Upper lobe of right lung (tissue), 1 donor: Measurements from ENCODE around the gene FSD2. TPM values are rescaled to one million over a fixed set of nuclear protein-coding genes. Genes with fewer than 3 reads are reported as not detected.

ENCODE experiments used
- ATAC-seq: fragments of 200-7000 bp; cut with Tn5 transposase; one replicate; pipeline ENCODE4 v1.9.1; 2020; ENCODE audit warnings: mild to moderate bottlenecking, moderate library complexity
- DNase-seq: peaks from one replicate; pipeline ENCODE4 v3.0.0-alpha.2; 2020
- H3K27ac ChIP-seq: fragments of 200-600 bp; one replicate; pipeline ENCODE4 v1.8.0; 2022
- H3K27me3 ChIP-seq: fragments of 200-600 bp; one replicate; pipeline ENCODE4 v1.8.0; 2022; ENCODE audit warnings: mild to moderate bottlenecking
- H3K36me3 ChIP-seq: fragments of 200-600 bp; one replicate; pipeline ENCODE4 v1.8.0; 2022
- H3K4me1 ChIP-seq: fragments of 200-600 bp; one replicate; pipeline ENCODE4 v1.8.0; 2022
- H3K4me3 ChIP-seq: fragments of 200-600 bp; one replicate; pipeline ENCODE4 v1.8.0; 2022; ENCODE audit warnings: mild to moderate bottlenecking
- H3K9me3 ChIP-seq: fragments of 200-600 bp; one replicate; pipeline ENCODE4 v1.8.0; 2022
- intact Hi-C: fragments of 100-400 bp; cut with DNase I; formaldehyde crosslinking; loops from one replicate; pipeline ENCODE4 v1.11.0; 2022
- total RNA-seq: library from RNA; stranded (reverse); fragmentation: NEBNext Ultra II Directional; extraction: Animal tissue kit (Norgen Biotek cat#: 25700); gene quantifications from one replicate; pipeline ENCODE4 v1.2.1, GENCODE V29; 2021
- TF ChIP-seq, protein P1 (sequence below): fragments of 200-600 bp; IDR thresholded peaks from one replicate; pipeline ENCODE4 v1.8.0; 2022; ENCODE audit warnings: antibody characterized with exemption
- donor health status: DM: no; HTN: yes; CAD: no; lungs with severe emphysema.

FSD2 gene
- total RNA-seq, 1 donor from 2014 or later: not detected

DNA sequence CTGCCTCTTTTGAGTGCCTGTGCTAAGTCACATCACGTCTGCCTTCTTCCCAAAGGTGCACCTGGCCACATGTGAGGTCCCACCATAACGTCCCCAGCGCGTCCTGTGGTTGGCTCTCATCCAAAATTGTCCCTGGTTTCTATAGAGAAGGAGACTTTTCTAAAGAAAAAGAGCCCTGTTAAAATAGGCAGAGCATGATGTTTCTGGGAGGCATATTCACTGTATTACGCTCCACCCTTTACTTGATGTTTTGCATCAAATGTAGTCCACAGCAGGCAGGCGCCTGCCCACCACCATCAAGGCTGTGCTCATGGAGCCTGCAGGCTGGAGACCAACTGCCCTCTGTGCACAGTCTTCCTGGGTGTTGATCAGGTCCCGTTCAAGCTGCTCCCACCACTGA is 39.8 kb upstream of the FSD2 start:
- no peaks in the 10 kb centered on the region for H3K9me3 ChIP-seq
- H3K4me1 ChIP-seq: peaks cover 4% of the 10 kb centered on the region
- no peak for DNase-seq
- no peaks in the 10 kb centered on the region for H3K36me3 ChIP-seq
- no peak overlapping the region for H3K4me3 ChIP-seq
- no peaks in the 10 kb centered on the region for H3K27me3 ChIP-seq
- no peak overlapping the region for H3K27ac ChIP-seq
- intact Hi-C loops: no loop called here
- no peak for ATAC-seq
- TF ChIP-seq, protein P1, sequence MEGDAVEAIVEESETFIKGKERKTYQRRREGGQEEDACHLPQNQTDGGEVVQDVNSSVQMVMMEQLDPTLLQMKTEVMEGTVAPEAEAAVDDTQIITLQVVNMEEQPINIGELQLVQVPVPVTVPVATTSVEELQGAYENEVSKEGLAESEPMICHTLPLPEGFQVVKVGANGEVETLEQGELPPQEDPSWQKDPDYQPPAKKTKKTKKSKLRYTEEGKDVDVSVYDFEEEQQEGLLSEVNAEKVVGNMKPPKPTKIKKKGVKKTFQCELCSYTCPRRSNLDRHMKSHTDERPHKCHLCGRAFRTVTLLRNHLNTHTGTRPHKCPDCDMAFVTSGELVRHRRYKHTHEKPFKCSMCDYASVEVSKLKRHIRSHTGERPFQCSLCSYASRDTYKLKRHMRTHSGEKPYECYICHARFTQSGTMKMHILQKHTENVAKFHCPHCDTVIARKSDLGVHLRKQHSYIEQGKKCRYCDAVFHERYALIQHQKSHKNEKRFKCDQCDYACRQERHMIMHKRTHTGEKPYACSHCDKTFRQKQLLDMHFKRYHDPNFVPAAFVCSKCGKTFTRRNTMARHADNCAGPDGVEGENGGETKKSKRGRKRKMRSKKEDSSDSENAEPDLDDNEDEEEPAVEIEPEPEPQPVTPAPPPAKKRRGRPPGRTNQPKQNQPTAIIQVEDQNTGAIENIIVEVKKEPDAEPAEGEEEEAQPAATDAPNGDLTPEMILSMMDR: no peak

DNA sequence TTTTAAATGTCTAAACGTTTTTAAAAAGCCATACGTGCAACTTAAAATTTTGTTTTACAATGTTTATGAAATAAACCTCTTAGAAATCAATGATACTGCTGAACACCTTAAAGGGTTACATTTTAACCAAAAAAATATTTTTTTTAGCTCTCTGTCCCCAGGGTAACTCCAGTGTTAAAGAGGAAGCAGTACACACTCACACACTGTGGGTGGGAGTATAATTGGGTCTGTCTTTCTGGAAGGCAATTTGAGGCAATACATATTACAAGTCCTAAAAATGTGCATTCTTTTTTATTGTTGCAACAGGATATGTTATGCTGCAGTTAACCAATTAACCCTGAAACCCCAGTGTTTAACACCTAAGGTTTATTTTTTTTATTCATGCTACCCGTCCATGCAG is 37.7 kb upstream of the FSD2 start:
- no peaks in the 10 kb centered on the region for H3K4me1 ChIP-seq
- no peak for DNase-seq
- no peak overlapping the region for H3K4me3 ChIP-seq
- H3K36me3 ChIP-seq: no peaks in the 10 kb centered on the region
- no peak overlapping the region for H3K27ac ChIP-seq
- intact Hi-C loops: loop anchor here (5.0 kb wide), 1 partner anchor 149 kb away; no protein-coding TSS in a partner anchor
- TF ChIP-seq, protein P1: no peak
- ATAC-seq: no peak
- no peaks in the 10 kb centered on the region for H3K27me3 ChIP-seq
- no peaks in the 10 kb centered on the region for H3K9me3 ChIP-seq

DNA sequence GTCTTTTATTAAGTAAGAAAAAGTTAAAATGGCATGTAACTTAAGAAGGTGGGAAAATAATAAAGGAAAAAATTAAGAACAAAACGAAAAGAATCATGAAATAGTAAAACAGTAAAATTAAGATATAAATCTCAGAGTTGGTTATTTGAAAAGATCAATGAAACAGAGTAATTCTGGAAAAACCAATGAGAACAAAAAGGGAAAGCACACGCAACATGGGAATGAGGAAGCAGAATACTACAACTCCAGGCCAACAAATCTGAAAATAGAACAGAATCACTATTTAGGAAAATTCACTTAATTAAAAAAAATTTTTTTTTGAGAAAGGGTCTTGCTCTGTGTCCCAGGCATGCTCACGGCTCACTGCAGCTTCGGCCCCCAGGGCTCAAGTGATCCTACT is 34.3 kb upstream of the FSD2 start:
- ATAC-seq (no peak), DNase-seq (no peak)
- no peak overlapping the region for H3K27ac ChIP-seq
- TF ChIP-seq, protein P1: no peak
- no peaks in the 10 kb centered on the region for H3K27me3 ChIP-seq
- no peaks in the 10 kb centered on the region for H3K4me1 ChIP-seq
- no peaks in the 10 kb centered on the region for H3K9me3 ChIP-seq
- H3K4me3 ChIP-seq: no peak overlapping the region
- H3K36me3 ChIP-seq: peaks cover 26% of the 10 kb centered on the region
- intact Hi-C loops: loop anchor here (5.0 kb wide), 1 partner anchor 152 kb away; no protein-coding TSS in a partner anchor

GRCh38 chr15:82839136-82839535 is 33.3 kb upstream of the FSD2 start:
- peaks cover 36% of the 10 kb centered on the region for H3K36me3 ChIP-seq
- ATAC-seq (no peak), DNase-seq (no peak)
- TF ChIP-seq, protein P1: no peak
- H3K27ac ChIP-seq: no peak overlapping the region
- intact Hi-C loops: no loop called here
- no peaks in the 10 kb centered on the region for H3K9me3 ChIP-seq
- H3K4me3 ChIP-seq: no peak overlapping the region
- H3K27me3 ChIP-seq: no peaks in the 10 kb centered on the region
- no peaks in the 10 kb centered on the region for H3K4me1 ChIP-seq

- no peaks in the 10 kb centered on the region for H3K4me1 ChIP-seq
- H3K27ac ChIP-seq: no peak overlapping the region
- peaks cover 45% of the 10 kb centered on the region for H3K36me3 ChIP-seq
- ATAC-seq (no peak), DNase-seq (no peak)
- no peak overlapping the region for H3K4me3 ChIP-seq
- TF ChIP-seq, protein P1: no peak
- no peaks in the 10 kb centered on the region for H3K9me3 ChIP-seq
- no peaks in the 10 kb centered on the region for H3K27me3 ChIP-seq
- intact Hi-C loops: no loop called here
These were observed 32.3 kb upstream of the FSD2 start for GRCh38 chr15:82838096-82838735.
